Esophagus squamous epithelium (tissue), 5 donors: ENCODE results near the gene ODC1. TPM values are rescaled to one million over a fixed set of nuclear protein-coding genes. Genes with fewer than 3 reads are reported as not detected.

ENCODE experiments used
- DNase-seq: peaks from one replicate; lab custom pipeline; 2025; lab: John Stamatoyannopoulos, UW
- H3K27ac ChIP-seq, 4 donors: fragments of 200-600 bp; sonication (generic); one replicate each; pipeline ENCODE4 v1.5.1; 2016 to 2019; ENCODE audit warnings: mild to moderate bottlenecking in 1 of 4
- H3K27me3 ChIP-seq, 4 donors: fragments of 200-600 bp; sonication (generic); 1 replicate in 3 of 4; 2 replicates in 1 of 4; pipeline versions ENCODE4 v1.5.1 to v1.6.0; 2017 to 2021; ENCODE audit warnings: antibody characterized with exemption in 1 of 4
- H3K36me3 ChIP-seq, 3 donors: fragments of 200-600 bp; sonication (generic); one replicate each; pipeline ENCODE4 v1.5.1; 2016 to 2019
- H3K4me1 ChIP-seq, 3 donors: fragments of 200-600 bp; sonication (generic); one replicate each; pipeline ENCODE4 v1.5.1; 2017 to 2019
- H3K4me3 ChIP-seq, 4 donors: fragments of 200-600 bp; sonication (generic); 1 replicate in 3 of 4; 2 replicates in 1 of 4; pipeline ENCODE4 v1.5.1; 2016 to 2019; ENCODE audit warnings: mild to moderate bottlenecking in 2 of 4, moderate library complexity in 1 of 4
- H3K9me3 ChIP-seq, 3 donors: fragments of 200-600 bp; sonication (generic); one replicate each; pipeline ENCODE4 v1.5.1; 2016 to 2019
- CTCF ChIP-seq, 6 experiments: fragments of 450-650 bp in 4 of 6; fragments of 200-600 bp in 2 of 6; sonication (generic) in 2 of 6; IDR thresholded peaks; one replicate each; pipeline ENCODE4 v1.5.1; 2016 to 2019; ENCODE audit warnings: antibody characterized with exemption in 6 of 6, mild to moderate bottlenecking in 4 of 6, moderate library complexity in 4 of 6
- POLR2A ChIP-seq, 4 donors: fragments of 450-650 bp; IDR thresholded peaks; one replicate each; pipeline ENCODE4 v1.6.1; 2017; ENCODE audit warnings: antibody characterized with exemption in 4 of 4, mild to moderate bottlenecking in 4 of 4, moderate library complexity in 3 of 4
- WGBS, 2 donors: methylation state at CpG; one replicate each; pipeline ENCODE4 v1.1.5; 2018; 5-methylcytosine and 5-hydroxymethylcytosine counted together
- intact Hi-C: fragments of 100-400 bp; cut with DNase I; formaldehyde crosslinking; loops from one replicate; pipeline ENCODE4 v1.15.0; 2022
- total RNA-seq, 4 donors: library from RNA; depleted of rRNA; stranded (reverse); fragments of >200 nt; gene quantifications; one replicate each; pipeline ENCODE4 v1.1.0, GENCODE V29; 2016
- donor health status: DM: yes; HTN: yes; CAD: no.

Gene ODC1
- total RNA-seq, 4 donors from 2014 or later: 14.9 to 66.8 (median 26.3) TPM

- Histone ChIP-seq H3K9me3 (no peaks in the 10 kb centered on the region), H3K27me3 (peaks cover 0 to 29% (median 0%) of the 10 kb centered on the region in 4 donors), H3K4me1 (no peaks in the 10 kb centered on the region), H3K27ac (no peak overlapping the region), H3K36me3 (no peaks in the 10 kb centered on the region), H3K4me3 (no peak overlapping the region)
- DNase-seq: no peak
- intact Hi-C loops: no loop called here
- 71 to 97% methylated on average over 2 of the region's 2 CpGs for WGBS, 2 donors
- no peak for TF ChIP-seq POLR2A (IDR thresholded peaks at IDR 0.05)
- TF ChIP-seq CTCF (IDR thresholded peaks at IDR 0.05): no peak
Measured at GRCh38 chr2:10480359-10480949, 32.3 kb upstream of the ODC1 start.

GRCh38 chr2:10478916-10479315 is 30.8 kb upstream of the ODC1 start:
- no peaks in the 10 kb centered on the region for H3K9me3 ChIP-seq
- DNase-seq: no peak
- TF ChIP-seq POLR2A (IDR thresholded peaks at IDR 0.05) (no peak), CTCF (IDR thresholded peaks at IDR 0.05) (no peak)
- WGBS, 2 donors: 78 to 87% methylated on average over 6 to 11 of the region's 12 CpGs
- no peaks in the 10 kb centered on the region for H3K36me3 ChIP-seq
- intact Hi-C loops: no loop called here
- no peak overlapping the region for H3K4me3 ChIP-seq
- H3K27me3 ChIP-seq: peaks cover 0 to 28% (median 0%) of the 10 kb centered on the region in 4 donors
- no peaks in the 10 kb centered on the region for H3K4me1 ChIP-seq
- no peak overlapping the region for H3K27ac ChIP-seq

GRCh38 chr2:10478298-10478625 is 30.1 kb upstream of the ODC1 start:
- 84 to 85% methylated on average over 5 to 6 of the region's 12 CpGs for WGBS, 2 donors
- H3K27ac ChIP-seq: no peak overlapping the region
- H3K27me3 ChIP-seq: peaks cover 0 to 24% (median 0%) of the 10 kb centered on the region in 4 donors
- intact Hi-C loops: no loop called here
- no peaks in the 10 kb centered on the region for H3K9me3 ChIP-seq
- TF ChIP-seq POLR2A (IDR thresholded peaks at IDR 0.05) (no peak), CTCF (IDR thresholded peaks at IDR 0.05) (no peak)
- no peak for DNase-seq
- H3K4me3 ChIP-seq: no peak overlapping the region
- no peaks in the 10 kb centered on the region for H3K4me1 ChIP-seq
- no peaks in the 10 kb centered on the region for H3K36me3 ChIP-seq

GRCh38 chr2:10477443-10478297 is 29.5 kb upstream of the ODC1 start:
- no peaks in the 10 kb centered on the region for H3K4me1 ChIP-seq
- intact Hi-C loops: no loop called here
- no peak overlapping the region for H3K4me3 ChIP-seq
- no peaks in the 10 kb centered on the region for H3K9me3 ChIP-seq
- TF ChIP-seq CTCF (IDR thresholded peaks at IDR 0.05): no peak
- TF ChIP-seq POLR2A (IDR thresholded peaks at IDR 0.05): no peak
- no peak for DNase-seq
- H3K36me3 ChIP-seq: no peaks in the 10 kb centered on the region
- WGBS, 2 donors: 59 to 70% methylated on average over 14 to 15 of the region's 16 CpGs
- H3K27me3 ChIP-seq: peaks cover 0 to 24% (median 0%) of the 10 kb centered on the region in 4 donors
- no peak overlapping the region for H3K27ac ChIP-seq
